Activated naive CD4-positive, alpha-beta T cell treated with anti-CD3 and anti-CD28 coated beads, Interleukin-2, amount 50 U/mL, for 24 hours (primary cell): ENCODE results near the gene AASDH.

Experiments
- H3K27ac Mint-ChIP-seq: one replicate; pipeline ENCODE4 v1.8.0; 2021; ENCODE audit warnings: mild to moderate bottlenecking, mixed read lengths
- H3K27me3 Mint-ChIP-seq: one replicate; pipeline ENCODE4 v1.8.0; 2021; ENCODE audit warnings: mixed read lengths
- H3K36me3 Mint-ChIP-seq: one replicate; pipeline ENCODE4 v1.8.0; 2021; ENCODE audit warnings: mixed read lengths
- H3K4me1 Mint-ChIP-seq: one replicate; pipeline ENCODE4 v1.8.0; 2021; ENCODE audit warnings: mixed read lengths
- H3K4me3 Mint-ChIP-seq: one replicate; pipeline ENCODE4 v1.8.0; 2021; ENCODE audit warnings: mild to moderate bottlenecking, mixed read lengths
- H3K9me3 Mint-ChIP-seq: one replicate; pipeline ENCODE4 v1.8.0; 2021; ENCODE audit warnings: mixed read lengths

The AASDH gene

GRCh38 chr4:56360071-56360470 lies 27.2 kb downstream of the AASDH start:
- Mint-ChIP-seq H3K27ac (no peak overlapping the region), H3K27me3 (no peaks in the 10 kb centered on the region), H3K4me3 (no peak overlapping the region), H3K36me3 (peaks cover 13% of the 10 kb centered on the region), H3K4me1 (no peaks in the 10 kb centered on the region), H3K9me3 (peaks cover 5% of the 10 kb centered on the region)

GRCh38 chr4:56356650-56357049 lies 30.6 kb downstream of the AASDH start:
- Mint-ChIP-seq H3K36me3 (peaks cover 7% of the 10 kb centered on the region), H3K27ac (no peak overlapping the region), H3K27me3 (no peaks in the 10 kb centered on the region), H3K4me1 (no peaks in the 10 kb centered on the region), H3K9me3 (no peaks in the 10 kb centered on the region), H3K4me3 (no peak overlapping the region)

- peaks cover 7% of the 10 kb centered on the region for H3K36me3 Mint-ChIP-seq
- no peaks in the 10 kb centered on the region for H3K27me3 Mint-ChIP-seq
- H3K4me1 Mint-ChIP-seq, result peaks cover 7% of the 10 kb centered on the region
- no peaks in the 10 kb centered on the region for H3K9me3 Mint-ChIP-seq
- no peak overlapping the region for H3K27ac Mint-ChIP-seq
- H3K4me3 Mint-ChIP-seq, result no peak overlapping the region
These were observed 38.7 kb downstream of the AASDH start for GRCh38 chr4:56348576-56348975.

GRCh38 chr4:56345458-56345857 lies 41.8 kb downstream of the AASDH start:
- no peaks in the 10 kb centered on the region for H3K9me3 Mint-ChIP-seq
- no peak overlapping the region for H3K27ac Mint-ChIP-seq
- H3K36me3 Mint-ChIP-seq, result peaks cover 14% of the 10 kb centered on the region
- no peaks in the 10 kb centered on the region for H3K27me3 Mint-ChIP-seq
- H3K4me1 Mint-ChIP-seq, result peaks cover 13% of the 10 kb centered on the region
- H3K4me3 Mint-ChIP-seq, result no peak overlapping the region

GRCh38 chr4:56342746-56343145 lies 44.5 kb downstream of the AASDH start:
- Mint-ChIP-seq H3K9me3 (no peaks in the 10 kb centered on the region), H3K4me1 (peaks cover 6% of the 10 kb centered on the region), H3K4me3 (no peak overlapping the region), H3K36me3 (peaks cover 13% of the 10 kb centered on the region), H3K27me3 (no peaks in the 10 kb centered on the region), H3K27ac (no peak overlapping the region)

- H3K9me3 Mint-ChIP-seq, result peaks cover 2% of the 10 kb centered on the region
- no peaks in the 10 kb centered on the region for H3K36me3 Mint-ChIP-seq
- no peak overlapping the region for H3K27ac Mint-ChIP-seq
- no peak overlapping the region for H3K4me3 Mint-ChIP-seq
- H3K4me1 Mint-ChIP-seq, result no peaks in the 10 kb centered on the region
- no peaks in the 10 kb centered on the region for H3K27me3 Mint-ChIP-seq
These were observed 56.6 kb downstream of the AASDH start for GRCh38 chr4:56330691-56331090.

GRCh38 chr4:56326363-56326762 lies 60.9 kb downstream of the AASDH start:
- Mint-ChIP-seq H3K4me1 (no peaks in the 10 kb centered on the region), H3K4me3 (no peak overlapping the region), H3K27me3 (no peaks in the 10 kb centered on the region), H3K27ac (peak overlapping the region; percentile 30), H3K9me3 (no peaks in the 10 kb centered on the region), H3K36me3 (no peaks in the 10 kb centered on the region)

- no peaks in the 10 kb centered on the region for H3K9me3 Mint-ChIP-seq
- no peak overlapping the region for H3K27ac Mint-ChIP-seq
- no peaks in the 10 kb centered on the region for H3K4me1 Mint-ChIP-seq
- H3K4me3 Mint-ChIP-seq, result no peak overlapping the region
- H3K36me3 Mint-ChIP-seq, result no peaks in the 10 kb centered on the region
- no peaks in the 10 kb centered on the region for H3K27me3 Mint-ChIP-seq
These were observed 63.2 kb downstream of the AASDH start for GRCh38 chr4:56324011-56324610.

- Mint-ChIP-seq H3K9me3 (no peaks in the 10 kb centered on the region), H3K27ac (no peak overlapping the region), H3K36me3 (no peaks in the 10 kb centered on the region), H3K4me1 (no peaks in the 10 kb centered on the region), H3K4me3 (no peak overlapping the region), H3K27me3 (no peaks in the 10 kb centered on the region)
These were observed 64.0 kb downstream of the AASDH start for GRCh38 chr4:56323327-56323726.

GRCh38 chr4:56321251-56321650 lies 66.0 kb downstream of the AASDH start:
- H3K4me3 Mint-ChIP-seq, result no peak overlapping the region
- H3K9me3 Mint-ChIP-seq, result no peaks in the 10 kb centered on the region
- H3K27ac Mint-ChIP-seq, result no peak overlapping the region
- H3K36me3 Mint-ChIP-seq, result no peaks in the 10 kb centered on the region
- no peaks in the 10 kb centered on the region for H3K27me3 Mint-ChIP-seq
- no peaks in the 10 kb centered on the region for H3K4me1 Mint-ChIP-seq

GRCh38 chr4:56320293-56320692 lies 67.0 kb downstream of the AASDH start:
- Mint-ChIP-seq H3K4me3 (no peak overlapping the region), H3K36me3 (no peaks in the 10 kb centered on the region), H3K27me3 (no peaks in the 10 kb centered on the region), H3K27ac (no peak overlapping the region), H3K9me3 (no peaks in the 10 kb centered on the region), H3K4me1 (no peaks in the 10 kb centered on the region)

GRCh38 chr4:56318555-56318954 lies 68.7 kb downstream of the AASDH start:
- no peak overlapping the region for H3K4me3 Mint-ChIP-seq
- H3K9me3 Mint-ChIP-seq, result no peaks in the 10 kb centered on the region
- H3K4me1 Mint-ChIP-seq, result no peaks in the 10 kb centered on the region
- H3K27ac Mint-ChIP-seq, result no peak overlapping the region
- no peaks in the 10 kb centered on the region for H3K27me3 Mint-ChIP-seq
- no peaks in the 10 kb centered on the region for H3K36me3 Mint-ChIP-seq

GRCh38 chr4:56317749-56318148 lies 69.5 kb downstream of the AASDH start:
- no peaks in the 10 kb centered on the region for H3K27me3 Mint-ChIP-seq
- no peak overlapping the region for H3K4me3 Mint-ChIP-seq
- no peaks in the 10 kb centered on the region for H3K4me1 Mint-ChIP-seq
- no peak overlapping the region for H3K27ac Mint-ChIP-seq
- H3K36me3 Mint-ChIP-seq, result no peaks in the 10 kb centered on the region
- H3K9me3 Mint-ChIP-seq, result no peaks in the 10 kb centered on the region

GRCh38 chr4:56316011-56316650 lies 71.2 kb downstream of the AASDH start:
- Mint-ChIP-seq H3K27ac (no peak overlapping the region), H3K27me3 (no peaks in the 10 kb centered on the region), H3K4me3 (no peak overlapping the region), H3K9me3 (no peaks in the 10 kb centered on the region), H3K36me3 (no peaks in the 10 kb centered on the region), H3K4me1 (no peaks in the 10 kb centered on the region)

- no peaks in the 10 kb centered on the region for H3K9me3 Mint-ChIP-seq
- no peaks in the 10 kb centered on the region for H3K4me1 Mint-ChIP-seq
- no peak overlapping the region for H3K4me3 Mint-ChIP-seq
- H3K36me3 Mint-ChIP-seq, result no peaks in the 10 kb centered on the region
- no peaks in the 10 kb centered on the region for H3K27me3 Mint-ChIP-seq
- no peak overlapping the region for H3K27ac Mint-ChIP-seq
These were observed 71.7 kb downstream of the AASDH start for GRCh38 chr4:56315543-56315942.

GRCh38 chr4:56315041-56315440 lies 72.2 kb downstream of the AASDH start:
- H3K27ac Mint-ChIP-seq, result no peak overlapping the region
- H3K27me3 Mint-ChIP-seq, result no peaks in the 10 kb centered on the region
- no peaks in the 10 kb centered on the region for H3K4me1 Mint-ChIP-seq
- no peaks in the 10 kb centered on the region for H3K36me3 Mint-ChIP-seq
- H3K4me3 Mint-ChIP-seq, result no peak overlapping the region
- H3K9me3 Mint-ChIP-seq, result no peaks in the 10 kb centered on the region
